ENCODE data around the gene GTF3A.

GTF3A gene

DNA sequence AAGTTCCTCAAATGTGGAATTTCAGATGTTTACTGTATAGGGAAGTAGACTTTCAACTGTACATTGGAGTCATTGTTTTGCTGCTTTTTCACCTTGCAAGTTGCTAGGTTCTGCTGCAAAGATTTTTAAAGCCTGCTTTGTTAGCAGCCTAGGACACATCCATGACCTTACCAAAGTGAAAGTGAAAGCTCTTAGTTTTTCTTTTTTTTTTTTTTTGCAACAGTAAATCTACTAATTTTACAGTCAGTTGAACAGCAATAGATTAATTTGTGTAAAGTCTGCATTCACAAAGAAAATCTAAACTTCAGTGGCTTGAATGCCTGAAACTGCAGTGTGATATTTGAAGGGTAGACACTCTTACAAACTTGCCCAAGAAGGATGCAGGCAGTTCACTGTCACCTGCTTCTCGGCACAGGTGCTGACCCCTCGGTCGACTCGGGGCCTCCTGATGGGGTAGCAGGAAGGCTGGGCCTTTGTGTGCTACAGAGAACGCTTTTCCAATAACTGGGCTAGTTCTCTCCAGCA lies 31.0 kb downstream of the GTF3A start:
- Mint-ChIP-seq H3K4me1 (peaks cover 14% of the 10 kb centered on the region), H3K36me3 (ENCODE audit: low read depth) (no peaks in the 10 kb centered on the region), H3K27me3 (ENCODE audit: low read depth, poor library complexity) (peaks cover 30% of the 10 kb centered on the region), H3K27ac (no peak overlapping the region), H3K4me3 (no peak overlapping the region), H3K9me3 (no peaks in the 10 kb centered on the region)
- TF ChIP-seq, protein P1, sequence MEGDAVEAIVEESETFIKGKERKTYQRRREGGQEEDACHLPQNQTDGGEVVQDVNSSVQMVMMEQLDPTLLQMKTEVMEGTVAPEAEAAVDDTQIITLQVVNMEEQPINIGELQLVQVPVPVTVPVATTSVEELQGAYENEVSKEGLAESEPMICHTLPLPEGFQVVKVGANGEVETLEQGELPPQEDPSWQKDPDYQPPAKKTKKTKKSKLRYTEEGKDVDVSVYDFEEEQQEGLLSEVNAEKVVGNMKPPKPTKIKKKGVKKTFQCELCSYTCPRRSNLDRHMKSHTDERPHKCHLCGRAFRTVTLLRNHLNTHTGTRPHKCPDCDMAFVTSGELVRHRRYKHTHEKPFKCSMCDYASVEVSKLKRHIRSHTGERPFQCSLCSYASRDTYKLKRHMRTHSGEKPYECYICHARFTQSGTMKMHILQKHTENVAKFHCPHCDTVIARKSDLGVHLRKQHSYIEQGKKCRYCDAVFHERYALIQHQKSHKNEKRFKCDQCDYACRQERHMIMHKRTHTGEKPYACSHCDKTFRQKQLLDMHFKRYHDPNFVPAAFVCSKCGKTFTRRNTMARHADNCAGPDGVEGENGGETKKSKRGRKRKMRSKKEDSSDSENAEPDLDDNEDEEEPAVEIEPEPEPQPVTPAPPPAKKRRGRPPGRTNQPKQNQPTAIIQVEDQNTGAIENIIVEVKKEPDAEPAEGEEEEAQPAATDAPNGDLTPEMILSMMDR (IDR thresholded peaks at IDR 0.05), result no peak
- DNase-seq, result no peak

- H3K4me3 Mint-ChIP-seq, result no peak overlapping the region
- H3K36me3 Mint-ChIP-seq (ENCODE audit: low read depth), result no peaks in the 10 kb centered on the region
- no peaks in the 10 kb centered on the region for H3K9me3 Mint-ChIP-seq
- H3K27me3 Mint-ChIP-seq (ENCODE audit: low read depth, poor library complexity), result peaks cover 10% of the 10 kb centered on the region
- no peak for DNase-seq
- no peak overlapping the region for H3K27ac Mint-ChIP-seq
- peaks cover 5% of the 10 kb centered on the region for H3K4me1 Mint-ChIP-seq
- TF ChIP-seq, protein P1 (IDR thresholded peaks at IDR 0.05), result no peak
Measured at GRCh38 chr13:27461940-27462584, 37.6 kb downstream of the GTF3A start.

DNA sequence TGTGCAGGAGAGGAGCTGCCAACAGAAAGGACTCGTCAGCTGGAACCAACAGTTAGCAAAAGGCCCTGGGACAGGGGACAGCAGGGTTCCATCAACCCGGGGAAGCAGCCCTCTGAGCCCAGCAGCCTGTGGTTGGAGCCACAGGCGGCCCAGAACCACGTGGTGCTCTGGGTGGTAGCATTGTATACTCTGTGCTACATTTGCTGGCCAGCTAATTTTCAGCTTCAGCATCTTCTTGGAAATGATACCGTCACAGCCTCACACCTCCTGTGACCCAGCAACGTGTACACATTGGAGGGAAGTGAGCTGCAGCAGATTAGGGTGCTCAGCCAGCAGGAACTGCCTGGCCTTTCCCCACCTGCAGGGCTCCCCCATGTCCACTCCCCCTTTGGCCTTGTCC lies 39.1 kb downstream of the GTF3A start:
- peaks cover 8% of the 10 kb centered on the region for H3K27me3 Mint-ChIP-seq (ENCODE audit: low read depth, poor library complexity)
- peaks cover 5% of the 10 kb centered on the region for H3K4me1 Mint-ChIP-seq
- TF ChIP-seq, protein P1 (IDR thresholded peaks at IDR 0.05), result no peak
- no peak overlapping the region for H3K4me3 Mint-ChIP-seq
- H3K9me3 Mint-ChIP-seq, result peaks cover 3% of the 10 kb centered on the region
- H3K36me3 Mint-ChIP-seq (ENCODE audit: low read depth), result peaks cover 3% of the 10 kb centered on the region
- no peak overlapping the region for H3K27ac Mint-ChIP-seq
- DNase-seq, result no peak

DNA sequence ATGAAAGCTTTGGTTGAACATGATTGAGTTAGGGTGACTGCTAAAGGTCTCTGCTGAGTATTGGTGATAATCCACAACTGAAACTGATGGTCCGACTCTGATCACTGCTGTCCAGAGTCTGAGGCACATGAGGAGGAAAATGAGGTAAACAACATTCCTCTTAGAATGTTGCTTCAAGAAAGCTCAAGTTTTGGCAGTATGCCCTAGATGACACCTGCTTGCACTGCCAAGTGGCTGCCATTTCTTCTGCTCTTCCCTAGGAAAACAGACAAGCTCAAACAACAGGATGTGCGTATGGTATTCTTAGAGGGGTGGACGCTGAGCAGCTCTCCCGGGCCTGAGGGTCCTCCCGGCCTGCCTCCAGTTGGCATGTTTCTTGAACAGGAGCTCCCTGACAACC lies 41.2 kb downstream of the GTF3A start:
- H3K4me1 Mint-ChIP-seq, result peaks cover 5% of the 10 kb centered on the region
- peaks cover 4% of the 10 kb centered on the region for H3K27me3 Mint-ChIP-seq (ENCODE audit: low read depth, poor library complexity)
- H3K27ac Mint-ChIP-seq, result no peak overlapping the region
- DNase-seq, result no peak
- H3K36me3 Mint-ChIP-seq (ENCODE audit: low read depth), result peaks cover 5% of the 10 kb centered on the region
- peaks cover 12% of the 10 kb centered on the region for H3K9me3 Mint-ChIP-seq
- TF ChIP-seq, protein P1 (IDR thresholded peaks at IDR 0.05), result no peak
- H3K4me3 Mint-ChIP-seq, result no peak overlapping the region

GRCh38 chr13:27466513-27466912 lies 42.1 kb downstream of the GTF3A start:
- TF ChIP-seq, protein P1 (IDR thresholded peaks at IDR 0.05), result no peak
- peaks cover 4% of the 10 kb centered on the region for H3K27me3 Mint-ChIP-seq (ENCODE audit: low read depth, poor library complexity)

More at GRCh38 chr13:27466513-27466912, 42.1 kb downstream of the GTF3A start:
- Mint-ChIP-seq H3K4me1 (peaks cover 5% of the 10 kb centered on the region), H3K4me3 (no peak overlapping the region), H3K9me3 (peaks cover 12% of the 10 kb centered on the region), H3K36me3 (ENCODE audit: low read depth) (peaks cover 5% of the 10 kb centered on the region), H3K27ac (no peak overlapping the region)
- DNase-seq, result no peak
